Measurements from ENCODE around the gene BEST1.
"Not testable (repeated sequence)": the region's sequence is repeated elsewhere in the genome, so short reads cannot be mapped to it uniquely, and the experiment has no call there.

Gene BEST1

DNA sequence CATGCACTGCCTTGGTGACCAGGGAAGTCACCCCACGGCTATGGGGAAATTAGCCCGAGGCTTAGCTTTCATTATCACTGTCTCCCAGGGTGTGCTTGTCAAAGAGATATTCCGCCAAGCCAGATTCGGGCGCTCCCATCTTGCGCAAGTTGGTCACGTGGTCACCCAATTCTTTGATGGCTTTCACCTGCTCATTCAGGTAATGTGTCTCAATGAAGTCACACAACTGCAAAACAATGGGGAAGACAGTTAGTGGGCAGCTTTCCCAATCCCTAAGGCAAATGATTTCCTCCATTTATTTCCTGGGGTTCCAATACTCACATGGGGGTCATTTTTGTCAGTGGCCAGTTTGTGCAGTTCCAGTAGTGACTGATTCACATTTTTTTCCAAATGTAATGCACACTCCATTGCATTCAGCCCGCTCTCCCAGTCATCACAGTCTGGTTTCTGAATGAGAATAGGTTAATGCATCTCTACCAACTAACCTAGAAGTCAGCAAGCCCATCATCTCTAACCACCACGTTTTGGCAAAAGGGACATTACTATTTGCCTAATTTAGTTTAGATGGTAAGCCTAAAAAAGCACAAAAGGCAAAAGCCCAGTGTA is 14.6 kb downstream of the BEST1 start:
- not testable (repeated sequence) for DNase-seq

- DNase-seq: no peak
Measured at GRCh38 chr11:61966734-61967115, 16.6 kb downstream of the BEST1 start.

- DNase-seq: peak; percentile 93
Measured at GRCh38 chr11:61967116-61967923, 17.2 kb downstream of the BEST1 start, which contains the start of gene FTH1. FTH1 (minus strand) TSS chr11:61967634; CDS start chr11:61967425, 209 bp downstream.

DNA sequence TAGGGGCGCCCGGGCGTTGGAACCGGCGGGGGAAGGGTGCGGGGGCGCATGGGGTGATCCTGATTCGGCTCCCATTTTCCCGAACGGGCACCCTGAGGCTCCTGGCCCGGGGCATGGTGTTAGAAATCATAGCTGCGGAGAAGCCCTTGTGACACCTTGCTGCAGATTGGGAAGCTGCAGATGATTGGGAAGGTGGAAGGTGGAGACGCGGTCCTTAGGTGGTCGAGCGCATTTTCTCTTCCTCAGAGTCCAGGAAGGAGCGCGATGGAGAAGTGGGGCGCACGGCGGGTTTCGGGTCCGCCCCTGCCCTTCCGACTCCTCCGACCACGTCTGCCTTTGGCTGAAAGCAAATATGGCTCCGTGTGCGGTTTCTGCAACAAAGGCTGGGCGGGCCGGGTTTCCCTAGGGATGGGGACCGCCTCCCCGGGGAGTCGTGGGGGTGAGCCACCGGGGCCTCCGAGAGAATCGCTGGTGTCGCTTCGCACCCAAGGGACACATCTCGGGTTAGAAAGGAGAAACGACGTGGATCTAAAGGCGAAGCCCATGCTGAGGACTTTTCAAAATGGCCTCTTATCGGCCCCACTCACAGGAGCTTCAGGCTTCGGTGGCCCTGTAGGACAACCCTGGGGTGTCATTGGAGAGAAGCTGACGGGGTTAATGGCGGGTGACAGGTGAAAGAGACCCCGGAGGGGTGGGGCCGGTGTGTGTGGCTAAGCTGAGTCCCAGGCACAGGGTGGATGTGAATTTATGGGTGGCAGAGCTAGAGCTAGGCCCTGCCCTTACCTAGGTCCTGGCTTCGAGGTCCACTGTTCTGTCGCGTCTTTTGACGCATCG is 18.0 kb downstream of the BEST1 start:
- DNase-seq: peak; percentile 64

GRCh38 chr11:61968758-61969390 is 18.7 kb downstream of the BEST1 start:
- no peak for DNase-seq

DNA sequence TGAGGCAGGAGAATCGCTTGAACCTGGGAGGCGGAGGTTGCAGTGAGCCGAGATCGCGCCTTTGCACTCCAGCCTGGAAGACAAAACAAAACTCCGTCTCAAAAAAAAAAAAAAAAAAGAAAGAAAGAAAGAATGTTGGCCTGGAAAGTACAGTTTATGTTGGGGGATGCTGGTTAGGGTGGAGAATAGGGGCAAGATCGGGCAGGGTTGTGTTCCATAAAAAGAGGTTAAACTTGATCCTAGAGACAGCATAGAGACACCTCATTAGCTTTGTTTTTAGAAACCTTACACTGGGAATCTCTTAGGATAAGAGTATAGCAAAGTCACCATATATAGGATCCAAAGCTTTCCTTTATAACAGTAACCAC is 19.2 kb downstream of the BEST1 start:
- no peak for DNase-seq

GRCh38 chr11:61969838-61970662 is 19.9 kb downstream of the BEST1 start:
- DNase-seq: no peak

GRCh38 chr11:61971248-61972111 is 21.3 kb downstream of the BEST1 start:
- peak; percentile 98 for DNase-seq

DNA sequence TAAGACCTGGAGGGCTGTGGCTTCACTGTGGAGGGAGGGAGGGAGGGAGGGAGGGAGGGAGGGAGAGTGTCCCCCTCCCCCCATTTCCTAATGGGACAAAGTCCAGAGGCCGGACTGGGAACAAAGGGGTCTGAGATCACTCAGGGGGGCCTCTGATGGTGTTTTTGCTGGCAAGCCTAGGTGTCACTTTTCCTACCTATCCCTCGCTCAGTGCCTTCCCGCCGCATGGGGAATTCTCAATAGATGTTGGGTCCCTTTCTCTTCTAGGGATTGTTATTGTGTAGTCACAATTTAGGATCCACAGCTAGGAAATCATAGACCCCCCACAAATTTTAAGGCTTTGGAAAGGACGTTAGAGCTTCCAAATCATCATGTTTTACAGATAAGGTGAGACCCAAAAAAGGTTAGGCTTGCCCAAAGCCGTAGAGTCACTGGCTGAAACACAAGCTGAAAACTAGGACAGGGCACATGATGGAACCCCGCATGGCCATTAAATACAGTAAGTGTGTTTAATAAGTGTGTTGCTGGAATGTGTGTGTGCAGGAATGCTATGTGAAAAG is 22.0 kb downstream of the BEST1 start:
- no peak for DNase-seq

DNA sequence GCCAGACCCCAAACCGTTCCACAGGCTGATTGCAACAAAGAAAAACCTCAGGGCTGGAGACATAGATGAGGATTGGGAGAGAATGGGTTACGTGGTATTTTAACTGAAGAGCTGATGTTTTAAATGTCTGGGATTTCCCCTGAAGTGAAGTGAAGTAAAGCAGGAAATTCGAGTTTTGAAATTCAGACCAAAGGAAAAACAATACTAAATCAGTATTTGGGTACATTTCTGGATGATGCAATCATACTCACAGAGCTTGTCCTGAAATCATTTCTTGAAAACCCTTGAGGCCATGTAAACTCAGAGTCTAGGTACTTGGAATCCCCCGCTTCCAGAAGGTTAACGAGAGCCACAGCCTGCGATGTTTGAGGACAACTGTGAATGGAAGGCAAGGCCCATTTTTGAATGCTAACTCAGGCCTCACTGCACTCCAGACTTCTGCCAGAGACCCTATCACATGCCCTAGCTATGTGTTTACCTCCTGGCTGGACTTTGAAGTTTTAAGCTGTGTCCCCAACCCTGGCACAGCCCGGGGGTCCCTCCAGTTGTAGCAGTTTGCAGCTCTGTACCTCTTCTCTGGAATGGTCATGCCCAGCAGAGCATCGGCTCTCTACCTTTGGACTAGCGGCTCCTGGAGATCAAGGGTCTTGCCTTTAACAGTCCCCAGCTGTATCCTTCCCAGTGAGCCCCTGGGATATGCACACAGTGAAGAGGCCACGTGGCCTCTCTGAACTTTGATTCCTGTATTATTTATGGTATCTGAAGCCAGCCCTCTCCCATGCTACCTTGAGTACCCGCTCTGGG is 22.7 kb downstream of the BEST1 start:
- DNase-seq: no peak

- no peak for DNase-seq
Measured at GRCh38 chr11:61973476-61974162, 23.5 kb downstream of the BEST1 start.

DNA sequence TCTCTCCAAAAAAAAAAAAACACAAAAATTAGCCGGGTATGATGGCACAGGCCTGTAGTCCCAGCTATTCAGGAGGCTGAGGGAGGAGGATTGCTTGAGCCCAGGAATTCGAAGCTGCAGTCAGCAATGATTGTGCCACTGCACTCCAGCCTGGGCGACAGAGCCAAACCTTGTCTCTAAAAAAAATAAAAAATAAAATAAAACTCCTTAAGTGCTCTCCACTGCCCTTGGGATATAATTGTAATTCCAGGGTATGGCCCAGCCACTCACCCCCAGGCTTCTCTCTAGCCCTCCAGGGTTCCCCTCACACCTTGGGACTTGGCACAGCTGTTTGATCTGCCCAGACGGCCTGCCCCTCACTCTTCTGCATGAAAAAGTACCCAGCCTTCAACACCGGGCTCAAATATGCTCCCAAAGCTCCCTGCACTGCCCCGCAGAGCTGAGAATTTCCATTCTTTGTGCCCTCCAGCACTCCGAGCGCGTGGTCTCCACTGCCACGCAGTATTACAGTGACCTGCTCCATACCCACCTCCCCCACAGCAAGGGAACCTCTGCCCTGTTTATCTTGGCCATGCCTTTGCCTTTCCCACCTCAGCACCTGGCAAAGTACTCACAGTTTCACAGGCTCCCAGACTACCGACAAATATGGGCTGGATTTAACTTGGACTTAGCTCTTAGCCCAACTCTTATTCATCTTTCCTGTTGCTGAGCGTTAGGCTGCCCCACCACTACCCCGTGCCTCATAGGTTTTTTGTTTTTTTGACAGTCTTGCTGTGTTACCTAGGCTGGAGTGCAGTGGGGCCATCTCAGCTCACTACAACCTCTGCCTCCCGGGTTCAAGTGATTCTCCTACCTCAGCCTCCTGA is 24.8 kb downstream of the BEST1 start:
- peak; percentile 80 for DNase-seq

- no peak for DNase-seq
Measured at GRCh38 chr11:61975638-61976419, 25.7 kb downstream of the BEST1 start.

DNA sequence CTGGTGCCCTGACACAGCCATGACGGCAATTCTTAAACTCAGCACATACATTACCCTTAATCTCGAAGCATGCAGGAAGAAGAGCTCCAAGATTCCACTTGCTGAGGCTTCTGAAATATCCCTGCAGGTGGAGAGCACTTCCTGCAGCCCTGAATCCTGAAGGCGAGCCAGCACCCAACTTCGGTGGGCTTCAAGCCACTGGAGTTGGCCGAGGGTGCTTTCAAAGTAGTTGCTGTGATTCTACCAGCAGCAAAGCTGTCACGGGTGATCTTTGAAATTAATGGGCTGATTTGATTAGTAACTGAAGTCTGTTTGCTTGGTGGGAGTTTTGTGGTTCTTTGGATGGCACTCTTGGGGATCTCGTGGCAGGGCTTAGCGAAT is 26.3 kb downstream of the BEST1 start:
- no peak for DNase-seq

- no peak for DNase-seq
Measured at GRCh38 chr11:61976813-61977475, 26.8 kb downstream of the BEST1 start.

DNA sequence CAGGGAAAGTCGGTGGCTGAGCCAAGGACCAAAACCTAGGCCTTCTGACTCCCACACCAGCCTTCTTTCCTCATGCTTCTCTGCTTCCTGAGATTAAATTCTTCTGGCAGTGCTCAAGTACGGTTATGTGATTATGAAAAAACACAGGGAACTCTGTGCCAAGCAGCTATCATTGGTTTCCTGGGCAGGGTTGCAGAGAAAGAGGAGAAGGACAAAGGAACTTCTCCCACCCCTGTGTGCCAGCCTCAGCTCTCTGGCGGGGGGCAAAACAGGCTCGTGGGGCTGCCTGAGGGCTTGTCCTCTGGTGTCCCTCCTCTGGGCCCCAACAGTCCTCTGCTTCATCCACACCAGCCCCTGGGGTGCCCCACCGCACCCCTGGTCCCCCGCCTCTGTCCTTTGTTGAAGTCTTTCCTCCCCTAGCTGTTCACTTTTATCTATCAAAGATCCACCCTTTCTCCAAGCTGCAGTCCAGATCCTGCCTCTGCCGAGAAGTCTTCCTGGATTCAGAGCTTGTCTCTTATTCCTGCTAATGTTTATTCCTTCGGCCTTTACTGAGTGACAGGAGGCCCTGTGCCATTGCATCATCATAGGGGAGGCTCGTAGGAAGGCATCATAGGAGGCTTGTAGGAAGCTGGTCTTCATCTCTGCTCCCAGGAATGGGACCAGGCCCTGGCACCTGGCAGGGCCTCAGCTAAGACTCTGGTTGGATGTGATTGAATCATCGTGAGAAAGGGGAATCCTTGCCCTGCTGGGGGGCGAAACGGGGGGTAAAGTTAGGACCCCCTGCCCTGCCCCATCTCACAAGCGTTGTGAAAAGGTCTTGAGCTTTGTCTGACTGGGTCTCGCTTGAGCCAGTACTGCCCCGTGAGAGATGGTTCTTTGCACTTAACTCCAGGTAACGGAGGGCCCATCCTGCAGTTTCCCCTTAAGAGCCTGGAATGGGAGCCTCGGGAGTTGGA is 28.8 kb downstream of the BEST1 start:
- no peak for DNase-seq
